Upper lobe of left lung (tissue), 4 donors: ENCODE measurements around the gene LRP11.

Experiments used
- POLR2A ChIP-seq, 4 donors: fragments of 450-650 bp; IDR thresholded peaks; one replicate each; pipeline ENCODE4 v1.5.1; 2016 to 2017; ENCODE audit warnings: antibody characterized with exemption in 4 of 4, mild to moderate bottlenecking in 2 of 4
- TF ChIP-seq, protein P1 (sequence below), 6 experiments: fragments of 450-650 bp in 4 of 6; fragments of 200-600 bp in 2 of 6; sonication (generic) in 2 of 6; IDR thresholded peaks; one replicate each; pipeline ENCODE4 v1.5.1; 2016 to 2019; ENCODE audit warnings: antibody characterized with exemption in 6 of 6

DNA sequence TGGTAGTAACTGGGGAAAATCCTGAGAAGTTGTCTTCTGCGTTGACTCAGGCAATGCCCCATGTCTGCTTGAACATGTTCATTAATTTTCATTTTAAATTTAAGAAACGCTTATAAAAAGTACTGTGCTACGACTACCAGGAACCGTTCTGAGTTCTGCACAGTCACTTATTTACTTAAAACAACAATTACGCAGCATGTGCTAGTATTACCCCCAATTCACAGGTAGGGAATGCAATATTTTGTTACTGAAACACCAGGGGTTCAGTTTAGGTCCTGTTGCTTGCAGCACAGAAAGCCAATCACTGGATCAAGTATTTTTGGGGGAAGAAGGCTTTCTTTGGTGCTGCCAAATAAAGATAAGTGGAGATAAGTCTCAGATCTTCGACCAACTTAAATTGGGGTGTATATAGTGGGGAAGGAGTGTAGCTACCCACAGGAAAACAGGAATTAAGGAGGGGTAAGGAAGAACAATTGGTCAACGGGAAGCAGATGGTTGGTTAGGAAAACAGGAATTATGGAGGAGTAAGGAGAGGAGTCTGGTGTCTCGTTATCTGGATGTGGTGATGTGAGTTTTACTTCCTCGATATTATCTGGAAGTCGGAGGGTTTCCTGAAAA is 5.2 kb upstream of the LRP11 start:
- TF ChIP-seq, protein P1, sequence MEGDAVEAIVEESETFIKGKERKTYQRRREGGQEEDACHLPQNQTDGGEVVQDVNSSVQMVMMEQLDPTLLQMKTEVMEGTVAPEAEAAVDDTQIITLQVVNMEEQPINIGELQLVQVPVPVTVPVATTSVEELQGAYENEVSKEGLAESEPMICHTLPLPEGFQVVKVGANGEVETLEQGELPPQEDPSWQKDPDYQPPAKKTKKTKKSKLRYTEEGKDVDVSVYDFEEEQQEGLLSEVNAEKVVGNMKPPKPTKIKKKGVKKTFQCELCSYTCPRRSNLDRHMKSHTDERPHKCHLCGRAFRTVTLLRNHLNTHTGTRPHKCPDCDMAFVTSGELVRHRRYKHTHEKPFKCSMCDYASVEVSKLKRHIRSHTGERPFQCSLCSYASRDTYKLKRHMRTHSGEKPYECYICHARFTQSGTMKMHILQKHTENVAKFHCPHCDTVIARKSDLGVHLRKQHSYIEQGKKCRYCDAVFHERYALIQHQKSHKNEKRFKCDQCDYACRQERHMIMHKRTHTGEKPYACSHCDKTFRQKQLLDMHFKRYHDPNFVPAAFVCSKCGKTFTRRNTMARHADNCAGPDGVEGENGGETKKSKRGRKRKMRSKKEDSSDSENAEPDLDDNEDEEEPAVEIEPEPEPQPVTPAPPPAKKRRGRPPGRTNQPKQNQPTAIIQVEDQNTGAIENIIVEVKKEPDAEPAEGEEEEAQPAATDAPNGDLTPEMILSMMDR (IDR thresholded peaks at IDR 0.05): no peak
- TF ChIP-seq POLR2A (IDR thresholded peaks at IDR 0.05): no peak
